ENCODE measurements around the gene HLA-DRA.
A peak's percentile ranks its signal among the peaks of the same experiment; 100 is the strongest.

HLA-DRA gene

DNA sequence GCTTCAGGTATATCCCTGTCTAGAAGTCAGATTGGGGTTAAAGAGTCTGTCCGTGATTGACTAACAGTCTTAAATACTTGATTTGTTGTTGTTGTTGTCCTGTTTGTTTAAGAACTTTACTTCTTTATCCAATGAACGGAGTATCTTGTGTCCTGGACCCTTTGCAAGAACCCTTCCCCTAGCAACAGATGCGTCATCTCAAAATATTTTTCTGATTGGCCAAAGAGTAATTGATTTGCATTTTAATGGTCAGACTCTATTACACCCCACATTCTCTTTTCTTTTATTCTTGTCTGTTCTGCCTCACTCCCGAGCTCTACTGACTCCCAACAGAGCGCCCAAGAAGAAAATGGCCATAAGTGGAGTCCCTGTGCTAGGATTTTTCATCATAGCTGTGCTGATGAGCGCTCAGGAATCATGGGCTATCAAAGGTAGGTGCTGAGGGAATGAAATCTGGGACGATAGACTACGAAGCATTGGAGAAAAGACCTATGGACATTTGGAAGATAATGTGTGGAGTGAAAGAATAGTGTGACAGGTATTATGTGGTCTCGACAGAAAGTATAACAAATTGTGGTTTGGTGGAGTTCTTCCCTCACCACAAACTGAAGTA lies at the start of gene HLA-DRA:
Gene HLA-DRA, plus strand, starts transcription at position 286 of the 613 bp plus-strand sequence. Its CDS starts 64 bp downstream, at position 350.
- peak; percentile 25 for DNase-seq
- in situ Hi-C loops (cut with HindIII; ENCODE audit: low pct_ligation_motif_present, low pct_unique_long_range_greater_than_20kb, low sequenced_read_pairs) = no loop called here

DNA sequence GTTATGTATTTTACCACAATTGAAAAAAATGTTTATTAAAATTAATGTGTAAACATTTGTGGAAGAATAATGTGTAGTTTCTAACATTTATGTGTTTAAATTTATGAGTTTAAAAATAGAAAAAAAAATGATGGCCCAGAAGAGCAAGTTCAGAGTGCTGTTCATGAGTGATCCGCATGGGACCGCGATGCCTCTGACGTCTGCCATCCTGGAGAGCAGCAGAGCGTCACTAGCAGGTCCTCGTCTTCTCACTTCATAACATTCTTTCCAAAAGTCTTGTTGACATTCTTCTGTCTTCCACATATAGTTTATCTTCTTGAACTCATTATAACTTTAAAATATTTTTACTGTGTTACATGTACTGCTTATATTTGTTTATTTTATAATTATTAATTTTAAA lies 48.2 kb upstream of the HLA-DRA start:
- in situ Hi-C loops (cut with HindIII; ENCODE audit: low pct_ligation_motif_present, low pct_unique_long_range_greater_than_20kb, low sequenced_read_pairs) = no loop called here
- no peak for DNase-seq

DNA sequence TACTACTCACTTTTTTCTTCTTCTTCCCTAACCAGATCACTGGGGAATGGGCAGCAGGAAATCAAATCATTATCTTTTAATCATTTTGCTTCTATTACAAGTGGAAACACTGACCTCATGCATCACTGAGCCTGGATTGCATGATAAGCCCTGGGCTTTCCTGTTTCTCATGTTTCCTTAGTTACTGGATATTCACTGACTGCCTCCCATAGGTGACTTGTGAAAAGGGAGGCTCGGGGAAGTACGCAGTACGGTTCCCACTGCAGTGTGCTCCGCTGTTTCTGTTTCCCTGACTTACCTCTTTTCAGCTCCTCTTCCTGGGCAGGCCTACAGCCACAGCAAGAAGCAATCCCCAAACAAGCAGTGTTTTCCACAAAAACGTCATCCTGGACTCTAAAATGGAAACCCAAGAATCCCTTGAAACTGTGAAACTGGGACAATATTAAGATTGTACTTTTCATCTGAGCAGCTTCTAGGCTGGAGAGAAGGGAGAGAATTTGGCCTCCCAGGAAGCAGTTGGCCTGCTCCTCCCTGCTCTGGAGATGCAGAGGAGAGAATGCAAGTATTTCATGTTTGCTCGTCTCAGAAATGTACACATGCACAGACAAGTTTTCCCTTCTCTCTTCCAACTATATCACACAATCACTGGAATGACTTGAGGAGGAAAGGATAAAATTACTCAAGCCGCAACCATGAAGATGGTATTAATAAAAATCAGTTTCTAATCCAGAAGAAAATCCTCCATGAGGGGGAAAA lies 45.8 kb upstream of the HLA-DRA start:
- in situ Hi-C loops (cut with HindIII; ENCODE audit: low pct_ligation_motif_present, low pct_unique_long_range_greater_than_20kb, low sequenced_read_pairs) = no loop called here
- peak; percentile 29 for DNase-seq

DNA sequence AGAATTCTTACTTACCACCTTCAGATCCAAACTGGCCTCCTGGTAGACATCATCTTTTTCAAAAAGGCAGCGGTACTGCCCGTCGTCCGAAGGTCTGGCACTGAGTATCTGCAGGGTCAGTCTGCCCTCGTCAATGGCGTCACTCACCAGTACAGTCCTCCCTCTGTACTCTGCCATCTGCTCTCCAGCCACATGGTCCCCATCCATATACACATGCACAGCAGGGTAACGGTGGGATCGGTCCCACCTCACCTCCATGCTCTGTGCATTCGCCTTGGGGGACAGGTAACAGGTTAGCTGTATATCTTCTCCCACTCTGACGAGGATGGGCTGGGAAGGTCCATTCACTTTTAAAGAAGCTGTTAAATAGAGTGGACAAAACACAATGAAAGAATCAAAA lies 43.7 kb upstream of the HLA-DRA start:
- in situ Hi-C loops (cut with HindIII; ENCODE audit: low pct_ligation_motif_present, low pct_unique_long_range_greater_than_20kb, low sequenced_read_pairs) = no loop called here
- no peak for DNase-seq

DNA sequence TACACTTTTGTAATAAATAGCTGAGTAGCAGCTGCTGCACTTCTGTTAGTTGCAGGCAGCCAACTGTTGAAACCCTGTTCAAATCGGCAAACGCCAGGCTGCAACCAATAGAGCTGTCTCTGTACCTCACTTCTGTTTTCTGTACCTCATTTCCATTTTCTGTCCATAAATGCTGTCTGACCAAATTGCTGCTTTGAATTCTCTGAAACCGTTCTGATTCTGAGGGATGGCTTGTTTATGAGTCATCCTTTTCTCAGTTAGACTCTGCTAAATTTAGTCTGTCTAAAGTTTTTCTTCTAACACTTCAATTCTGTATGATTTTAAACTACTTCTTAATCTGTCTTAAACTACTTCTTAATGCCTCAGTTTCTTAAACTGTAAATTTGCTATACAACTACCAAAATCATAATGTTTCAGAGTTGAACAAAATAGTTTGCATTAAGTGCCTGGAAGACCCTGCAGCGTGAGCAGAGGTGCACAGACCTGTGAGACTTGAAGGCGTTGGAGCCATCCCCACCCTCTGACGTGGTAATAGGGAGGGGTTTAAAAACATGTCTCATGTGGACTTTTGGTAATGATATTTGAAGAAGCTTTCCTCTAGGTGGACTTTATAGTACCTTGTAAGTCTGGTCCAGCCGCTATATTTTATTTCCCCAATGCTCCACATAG lies 42.3 kb upstream of the HLA-DRA start:
- in situ Hi-C loops (cut with HindIII; ENCODE audit: low pct_ligation_motif_present, low pct_unique_long_range_greater_than_20kb, low sequenced_read_pairs) = no loop called here

DNA sequence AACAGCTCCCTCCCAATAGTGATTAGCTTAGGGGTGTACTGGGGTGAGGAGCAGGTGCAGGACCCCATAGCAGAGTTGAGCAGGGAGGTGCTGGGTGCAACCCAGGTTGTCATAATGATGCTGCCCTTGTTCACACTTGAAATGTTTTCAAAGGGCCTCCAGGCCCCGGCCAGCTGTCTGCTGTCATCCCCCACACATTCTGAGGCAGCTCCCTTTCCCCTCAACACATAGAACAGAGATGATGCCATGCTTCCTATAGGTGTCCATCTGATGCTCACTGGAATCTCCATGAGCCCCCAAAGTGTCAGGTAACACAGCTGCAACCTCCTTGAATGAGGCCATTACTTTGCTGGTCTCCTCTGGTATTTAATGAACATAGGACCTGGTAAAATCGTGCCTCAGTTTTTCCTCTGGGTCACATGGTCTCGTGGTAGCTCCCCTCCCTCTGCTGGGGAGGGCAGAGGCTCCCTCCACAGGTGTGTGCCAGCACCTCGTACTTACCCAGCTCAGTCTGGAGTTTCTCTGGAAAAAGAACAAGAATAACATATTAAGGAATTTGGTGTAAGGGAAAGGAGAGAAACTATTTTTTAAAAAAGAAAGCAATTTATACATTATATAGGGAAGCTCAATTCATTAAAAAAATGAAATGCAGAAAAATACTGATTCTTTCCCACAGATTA lies 38.3 kb upstream of the HLA-DRA start:
- in situ Hi-C loops (cut with HindIII; ENCODE audit: low pct_ligation_motif_present, low pct_unique_long_range_greater_than_20kb, low sequenced_read_pairs) = no loop called here
- DNase-seq = no peak

More for the DNA sequence above, 42.3 kb upstream of the HLA-DRA start:
- DNase-seq = no peak

DNA sequence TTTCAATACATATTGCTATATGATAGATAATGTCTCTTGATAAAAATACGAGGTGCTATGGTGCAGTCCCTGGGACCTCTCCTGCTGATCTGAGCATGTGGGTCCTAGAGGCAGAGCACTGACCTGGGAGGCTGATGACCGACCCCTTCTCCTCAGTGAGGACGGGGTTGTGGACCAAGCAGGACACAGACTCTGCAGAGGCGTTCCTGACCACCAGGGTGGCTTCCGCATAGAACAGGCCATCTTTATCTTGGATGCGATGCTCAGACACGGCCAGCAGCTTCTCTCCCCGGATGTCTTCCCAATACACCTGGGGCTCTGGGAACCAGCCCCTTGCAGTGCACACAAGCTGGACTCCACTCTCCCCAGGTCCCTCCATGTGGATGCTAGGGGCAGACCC lies 36.9 kb upstream of the HLA-DRA start:
- in situ Hi-C loops (cut with HindIII; ENCODE audit: low pct_ligation_motif_present, low pct_unique_long_range_greater_than_20kb, low sequenced_read_pairs) = no loop called here
- DNase-seq = no peak

DNA sequence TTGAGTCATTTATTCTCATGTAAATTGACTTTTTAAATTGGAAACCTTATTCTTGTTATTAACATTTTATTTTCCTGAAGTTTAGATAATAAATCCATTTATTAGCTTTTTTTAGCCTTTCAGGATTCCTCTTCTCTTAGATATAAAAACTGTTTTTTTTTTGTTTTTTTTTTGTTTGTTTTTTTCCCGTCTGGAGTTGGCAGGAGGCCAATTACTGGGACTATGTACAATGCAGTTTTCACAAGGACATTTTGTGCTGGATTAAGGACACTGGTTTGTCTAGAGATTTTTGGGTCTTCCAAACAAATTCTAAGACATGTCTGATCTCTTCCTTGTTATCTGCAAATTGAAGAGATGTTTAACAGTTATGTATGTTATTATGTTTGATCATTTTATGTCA lies 34.0 kb upstream of the HLA-DRA start:
- no peak for DNase-seq
- in situ Hi-C loops (cut with HindIII; ENCODE audit: low pct_ligation_motif_present, low pct_unique_long_range_greater_than_20kb, low sequenced_read_pairs) = no loop called here

DNA sequence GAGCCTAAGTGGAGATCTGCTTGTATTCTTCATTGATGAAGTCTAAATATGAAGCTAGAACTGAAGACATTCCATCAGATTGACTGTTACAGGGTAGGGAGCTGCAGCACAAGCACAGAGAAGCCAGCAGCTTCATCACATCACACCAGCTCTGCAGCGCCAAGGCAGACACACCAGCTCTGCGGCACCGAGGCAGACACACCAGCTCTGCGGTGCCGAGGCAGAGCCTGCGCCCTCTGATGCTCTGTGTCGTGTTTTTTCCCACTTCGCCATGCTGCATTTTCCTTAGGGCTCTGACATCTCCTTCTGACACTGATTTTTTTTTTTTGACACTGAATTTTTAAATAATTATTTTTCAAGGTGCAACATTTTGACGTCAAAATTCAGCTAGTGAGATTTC lies 33.5 kb upstream of the HLA-DRA start:
- in situ Hi-C loops (cut with HindIII; ENCODE audit: low pct_ligation_motif_present, low pct_unique_long_range_greater_than_20kb, low sequenced_read_pairs) = no loop called here
- DNase-seq = no peak

DNA sequence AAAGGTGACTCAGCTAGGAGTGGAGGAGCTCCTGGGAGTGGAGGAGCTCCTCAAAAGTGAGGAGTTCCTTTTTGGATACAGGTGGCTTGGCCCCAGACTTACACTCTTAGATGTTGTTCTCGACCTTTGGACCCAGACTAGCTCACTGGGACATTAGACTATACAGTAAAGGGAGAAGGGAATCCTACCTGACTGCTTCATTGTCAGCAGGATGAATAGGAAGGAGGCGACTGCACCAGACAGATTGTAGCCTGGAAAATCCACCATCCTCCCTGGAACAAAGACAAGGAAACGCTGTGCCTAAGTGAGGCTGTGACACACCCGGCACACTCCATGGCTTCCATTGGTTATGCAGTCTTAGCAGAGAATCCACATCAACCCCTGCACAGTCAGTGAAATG lies 32.8 kb upstream of the HLA-DRA start, which contains the start of gene BTNL2:
Gene BTNL2, minus strand, starts transcription at position 325 of the 400 bp plus-strand sequence. Its CDS starts 58 bp downstream, at position 267.
- in situ Hi-C loops (cut with HindIII; ENCODE audit: low pct_ligation_motif_present, low pct_unique_long_range_greater_than_20kb, low sequenced_read_pairs) = no loop called here
- no peak for DNase-seq

DNA sequence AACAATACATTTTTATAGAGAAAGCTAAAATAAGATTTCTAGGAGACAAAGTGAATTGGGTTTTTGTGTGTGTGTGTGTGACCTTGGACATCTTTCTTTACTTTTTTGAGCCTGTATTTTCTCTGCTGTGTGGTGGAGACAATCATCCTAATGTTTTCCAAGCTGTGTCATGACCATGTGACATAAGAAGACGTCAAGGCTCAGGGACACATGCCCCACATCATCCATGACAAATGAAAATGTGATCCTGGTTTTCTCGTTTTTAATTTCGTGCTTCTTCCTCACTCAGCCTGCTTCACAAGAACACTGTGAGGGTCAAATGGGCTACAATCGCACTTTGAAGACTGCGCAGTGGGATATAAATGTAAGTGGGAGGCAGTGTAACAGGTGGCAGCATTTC lies 28.8 kb upstream of the HLA-DRA start:
- in situ Hi-C loops (cut with HindIII; ENCODE audit: low pct_ligation_motif_present, low pct_unique_long_range_greater_than_20kb, low sequenced_read_pairs) = no loop called here
- DNase-seq = no peak

DNA sequence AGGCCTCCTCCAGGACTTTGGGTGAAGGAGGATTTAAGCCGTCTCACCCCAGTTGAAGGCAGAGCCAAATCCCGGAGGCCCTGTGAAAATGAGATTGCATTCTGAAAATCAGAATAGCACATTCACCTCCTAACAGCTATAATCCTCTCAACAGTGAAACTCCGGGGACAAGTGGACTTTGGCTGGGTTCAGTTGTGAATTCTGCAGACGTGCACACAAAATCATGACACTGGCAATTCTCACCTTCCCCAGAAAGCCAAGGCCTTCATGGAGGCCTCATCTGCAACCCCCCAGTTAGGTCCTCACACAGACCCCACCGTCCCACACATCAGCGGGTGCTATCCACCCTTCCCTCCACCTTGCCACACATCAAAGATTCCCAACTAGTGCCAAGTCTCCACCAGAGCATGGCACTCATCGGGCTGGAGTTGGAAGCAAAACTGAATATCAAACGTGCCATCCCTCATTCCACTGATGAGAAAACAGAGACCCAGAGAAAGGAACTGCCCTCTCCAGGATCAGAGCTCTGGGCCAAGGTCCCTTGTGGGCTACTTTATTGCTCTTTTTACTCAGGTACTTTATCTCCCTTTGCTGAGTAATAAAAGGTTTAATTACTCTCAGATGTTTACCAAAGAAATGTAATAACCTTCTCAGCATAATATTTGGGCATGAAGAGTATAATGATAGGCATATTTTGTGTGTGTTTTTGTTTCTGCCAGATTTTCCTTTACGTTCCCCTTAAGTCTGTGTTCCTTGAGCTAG lies 27.9 kb upstream of the HLA-DRA start:
- DNase-seq = no peak
- in situ Hi-C loops (cut with HindIII; ENCODE audit: low pct_ligation_motif_present, low pct_unique_long_range_greater_than_20kb, low sequenced_read_pairs) = no loop called here

DNA sequence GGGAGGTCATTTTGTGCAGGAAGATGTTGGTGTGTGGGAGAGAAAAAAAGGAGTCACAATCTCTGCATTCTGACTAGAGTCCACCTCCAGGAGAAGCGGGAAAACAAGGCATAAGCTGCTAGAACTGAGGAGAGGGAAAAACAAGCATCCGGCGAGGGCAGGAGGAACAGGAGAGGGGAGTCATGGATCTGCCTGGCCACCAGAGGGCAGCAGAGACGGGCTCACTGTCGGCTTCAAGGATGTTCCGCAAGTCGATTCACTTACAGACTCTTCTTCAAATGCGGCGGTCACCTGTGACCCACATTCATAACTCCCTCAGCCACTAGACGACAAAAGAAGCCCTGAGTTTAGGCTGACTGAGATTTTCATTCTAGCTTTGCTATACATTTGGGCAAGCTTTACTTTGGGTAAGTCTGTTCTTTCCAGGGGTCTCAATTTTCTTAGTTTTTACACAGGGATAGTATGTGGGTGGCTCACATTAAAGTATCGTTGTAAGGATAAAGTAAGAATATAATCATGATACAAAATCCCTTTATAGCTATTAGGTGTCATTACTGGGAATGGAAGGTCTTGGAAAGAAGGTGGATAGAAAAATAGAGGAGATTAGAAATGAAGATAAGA lies 26.1 kb upstream of the HLA-DRA start:
- peak; percentile 62 for DNase-seq

DNA sequence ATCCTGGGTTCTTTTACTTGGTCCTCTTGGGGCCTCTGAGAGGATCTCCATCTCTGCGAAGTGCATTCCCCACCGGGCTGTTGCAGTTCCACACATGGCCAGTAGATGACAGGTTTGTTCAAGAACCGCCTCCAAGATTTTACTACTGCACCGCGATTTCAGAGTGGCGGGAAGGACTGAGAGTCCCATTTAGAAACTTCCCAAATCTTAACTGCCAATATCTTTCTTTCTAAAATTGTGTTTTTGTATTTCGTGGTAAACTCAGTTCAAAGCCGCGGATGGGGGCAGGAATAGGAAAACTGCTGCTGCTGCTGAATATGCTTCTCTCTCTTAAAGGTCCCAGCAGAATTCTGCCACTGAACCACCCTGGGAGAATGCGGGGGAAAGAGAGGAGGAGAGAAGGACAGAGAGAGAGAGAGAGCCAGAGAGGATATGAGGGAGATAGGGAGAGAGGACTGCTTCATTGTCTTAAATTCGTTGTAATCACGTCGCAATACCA lies 24.1 kb upstream of the HLA-DRA start:
- in situ Hi-C loops (cut with HindIII; ENCODE audit: low pct_ligation_motif_present, low pct_unique_long_range_greater_than_20kb, low sequenced_read_pairs) = no loop called here
- peak; percentile 64 for DNase-seq

More for the DNA sequence above, 26.1 kb upstream of the HLA-DRA start:
- in situ Hi-C loops (cut with HindIII; ENCODE audit: low pct_ligation_motif_present, low pct_unique_long_range_greater_than_20kb, low sequenced_read_pairs) = no loop called here

DNA sequence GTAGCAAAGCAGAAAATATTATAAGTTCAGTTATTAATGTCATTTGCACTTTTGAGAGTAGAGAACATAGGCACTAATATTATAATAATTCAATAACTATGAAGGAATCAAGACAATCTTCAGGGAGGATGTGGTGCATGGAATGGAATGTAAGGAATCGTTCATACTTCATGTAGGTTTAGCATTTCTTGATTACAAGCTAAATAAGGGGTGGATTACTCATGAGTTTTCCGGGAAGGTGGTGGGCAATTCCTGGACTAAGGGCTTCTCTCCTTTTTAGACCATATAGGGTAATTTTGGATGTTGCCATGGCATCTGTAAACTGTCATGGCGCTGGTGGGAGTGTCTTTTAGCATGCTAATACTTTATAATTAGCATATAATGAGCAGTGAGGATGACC lies 23.7 kb upstream of the HLA-DRA start:
- in situ Hi-C loops (cut with HindIII; ENCODE audit: low pct_ligation_motif_present, low pct_unique_long_range_greater_than_20kb, low sequenced_read_pairs) = no loop called here
- no peak for DNase-seq

DNA sequence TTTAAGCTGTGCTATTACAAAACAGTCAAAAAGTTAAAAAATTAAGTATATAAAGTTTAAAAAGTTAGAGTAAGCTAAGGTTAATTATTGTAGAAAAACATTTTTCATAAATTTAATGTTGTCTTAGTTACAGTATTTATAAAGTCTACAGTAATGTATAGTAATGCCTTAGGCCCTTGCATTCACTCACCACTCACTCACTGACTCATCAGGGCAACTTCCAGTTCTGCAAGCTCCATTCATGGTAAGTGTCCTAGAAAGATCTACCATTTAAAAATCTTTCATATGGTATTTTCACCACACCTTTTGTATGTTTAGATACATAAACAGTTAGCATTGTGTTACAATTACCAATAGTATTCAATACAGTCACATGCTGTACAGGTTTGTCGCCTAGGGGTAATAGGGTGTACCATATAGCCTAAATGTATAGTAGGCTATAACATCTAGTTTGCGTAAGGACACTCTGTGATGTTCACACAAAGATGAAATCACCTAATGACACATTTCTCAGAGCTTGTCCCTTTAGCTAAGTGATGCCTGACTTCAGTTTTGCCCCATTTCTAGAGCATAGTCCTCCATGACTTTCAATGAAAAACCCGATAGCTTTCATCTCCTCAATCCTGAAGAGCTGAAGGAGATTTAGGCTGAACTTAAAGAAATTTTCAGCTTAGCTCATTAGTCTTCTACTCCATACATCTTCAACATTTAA lies 14.9 kb upstream of the HLA-DRA start:
- in situ Hi-C loops (cut with HindIII; ENCODE audit: low pct_ligation_motif_present, low pct_unique_long_range_greater_than_20kb, low sequenced_read_pairs) = no loop called here
- DNase-seq = no peak

DNA sequence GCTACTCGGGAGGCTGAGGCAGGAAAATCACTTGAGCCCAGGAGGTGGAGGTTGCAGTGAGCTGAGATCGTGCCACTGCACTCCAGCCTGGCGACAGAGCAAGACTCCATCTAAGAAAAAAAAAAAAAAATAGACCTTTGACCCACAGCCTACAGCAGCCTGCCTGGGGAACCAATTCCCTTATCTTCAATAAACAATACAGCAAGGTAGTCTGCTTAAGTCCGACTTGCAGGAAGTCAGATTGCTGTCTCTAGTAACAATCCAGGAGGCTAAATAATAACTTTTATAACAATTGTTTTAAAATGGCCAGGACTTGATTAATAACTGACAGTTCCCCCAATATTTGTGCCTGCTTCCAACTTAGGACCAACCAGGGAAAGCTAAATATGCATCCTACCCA lies 13.3 kb upstream of the HLA-DRA start:
- in situ Hi-C loops (cut with HindIII; ENCODE audit: low pct_ligation_motif_present, low pct_unique_long_range_greater_than_20kb, low sequenced_read_pairs) = no loop called here
- DNase-seq = no peak

All from ACHN (cell line).